ENCODE measurements around the gene CLCN5.

DNA sequence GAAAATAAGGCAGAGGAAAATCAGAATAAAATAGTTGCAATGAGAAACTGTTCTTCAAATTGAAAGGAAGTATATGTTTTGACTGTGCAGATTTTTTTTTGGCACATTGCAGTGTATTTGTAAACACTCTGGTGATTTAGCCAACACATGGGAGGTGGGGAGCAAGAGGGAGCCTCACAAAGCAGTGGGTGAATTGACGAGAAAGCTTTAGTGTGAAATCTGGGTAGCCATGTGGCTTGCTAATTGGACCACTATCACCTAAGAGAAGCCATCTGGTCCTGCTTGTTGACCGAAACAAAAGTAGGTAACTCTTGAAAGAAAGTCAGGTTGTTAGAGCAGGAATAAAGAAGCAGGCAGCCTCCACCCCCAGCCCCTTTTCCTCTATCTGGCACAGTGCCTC lies 10.4 kb downstream of the CLCN5 start:
- TF ChIP-seq POLR2AphosphoS5 (IDR thresholded peaks at IDR 0.05; ENCODE audit: low read depth) (no peak), EZH2phosphoT487 (IDR thresholded peaks at IDR 0.05; ENCODE audit: unreplicated experiment) (no peak), CREB1 (CRISPR knock-in tag; IDR thresholded peaks at IDR 0.05; ENCODE audit: low read depth) (no peak), JUNB (IDR thresholded peaks at IDR 0.05; ENCODE audit: unreplicated experiment) (no peak), EZH2 (IDR thresholded peaks at IDR 0.05; ENCODE audit: low read depth, unreplicated experiment) (no peak), STAT1 (IDR thresholded peaks at IDR 0.05; ENCODE audit: unreplicated experiment) (no peak), NANOG (IDR thresholded peaks at IDR 0.05; ENCODE audit: borderline replicate concordance) (no peak), ZNF114 (CRISPR knock-in tag; IDR thresholded peaks at IDR 0.05) (no peak), ZNF331 (CRISPR knock-in tag; IDR thresholded peaks at IDR 0.05; ENCODE audit: low read depth) (no peak)
- TF ChIP-seq, protein P1, sequence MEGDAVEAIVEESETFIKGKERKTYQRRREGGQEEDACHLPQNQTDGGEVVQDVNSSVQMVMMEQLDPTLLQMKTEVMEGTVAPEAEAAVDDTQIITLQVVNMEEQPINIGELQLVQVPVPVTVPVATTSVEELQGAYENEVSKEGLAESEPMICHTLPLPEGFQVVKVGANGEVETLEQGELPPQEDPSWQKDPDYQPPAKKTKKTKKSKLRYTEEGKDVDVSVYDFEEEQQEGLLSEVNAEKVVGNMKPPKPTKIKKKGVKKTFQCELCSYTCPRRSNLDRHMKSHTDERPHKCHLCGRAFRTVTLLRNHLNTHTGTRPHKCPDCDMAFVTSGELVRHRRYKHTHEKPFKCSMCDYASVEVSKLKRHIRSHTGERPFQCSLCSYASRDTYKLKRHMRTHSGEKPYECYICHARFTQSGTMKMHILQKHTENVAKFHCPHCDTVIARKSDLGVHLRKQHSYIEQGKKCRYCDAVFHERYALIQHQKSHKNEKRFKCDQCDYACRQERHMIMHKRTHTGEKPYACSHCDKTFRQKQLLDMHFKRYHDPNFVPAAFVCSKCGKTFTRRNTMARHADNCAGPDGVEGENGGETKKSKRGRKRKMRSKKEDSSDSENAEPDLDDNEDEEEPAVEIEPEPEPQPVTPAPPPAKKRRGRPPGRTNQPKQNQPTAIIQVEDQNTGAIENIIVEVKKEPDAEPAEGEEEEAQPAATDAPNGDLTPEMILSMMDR (conservative IDR thresholded peaks at IDR 0.05; ENCODE audit: low read depth in 2 of 2) = no peak
- TF ChIP-seq, protein P2, sequence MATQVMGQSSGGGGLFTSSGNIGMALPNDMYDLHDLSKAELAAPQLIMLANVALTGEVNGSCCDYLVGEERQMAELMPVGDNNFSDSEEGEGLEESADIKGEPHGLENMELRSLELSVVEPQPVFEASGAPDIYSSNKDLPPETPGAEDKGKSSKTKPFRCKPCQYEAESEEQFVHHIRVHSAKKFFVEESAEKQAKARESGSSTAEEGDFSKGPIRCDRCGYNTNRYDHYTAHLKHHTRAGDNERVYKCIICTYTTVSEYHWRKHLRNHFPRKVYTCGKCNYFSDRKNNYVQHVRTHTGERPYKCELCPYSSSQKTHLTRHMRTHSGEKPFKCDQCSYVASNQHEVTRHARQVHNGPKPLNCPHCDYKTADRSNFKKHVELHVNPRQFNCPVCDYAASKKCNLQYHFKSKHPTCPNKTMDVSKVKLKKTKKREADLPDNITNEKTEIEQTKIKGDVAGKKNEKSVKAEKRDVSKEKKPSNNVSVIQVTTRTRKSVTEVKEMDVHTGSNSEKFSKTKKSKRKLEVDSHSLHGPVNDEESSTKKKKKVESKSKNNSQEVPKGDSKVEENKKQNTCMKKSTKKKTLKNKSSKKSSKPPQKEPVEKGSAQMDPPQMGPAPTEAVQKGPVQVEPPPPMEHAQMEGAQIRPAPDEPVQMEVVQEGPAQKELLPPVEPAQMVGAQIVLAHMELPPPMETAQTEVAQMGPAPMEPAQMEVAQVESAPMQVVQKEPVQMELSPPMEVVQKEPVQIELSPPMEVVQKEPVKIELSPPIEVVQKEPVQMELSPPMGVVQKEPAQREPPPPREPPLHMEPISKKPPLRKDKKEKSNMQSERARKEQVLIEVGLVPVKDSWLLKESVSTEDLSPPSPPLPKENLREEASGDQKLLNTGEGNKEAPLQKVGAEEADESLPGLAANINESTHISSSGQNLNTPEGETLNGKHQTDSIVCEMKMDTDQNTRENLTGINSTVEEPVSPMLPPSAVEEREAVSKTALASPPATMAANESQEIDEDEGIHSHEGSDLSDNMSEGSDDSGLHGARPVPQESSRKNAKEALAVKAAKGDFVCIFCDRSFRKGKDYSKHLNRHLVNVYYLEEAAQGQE (IDR thresholded peaks at IDR 0.05; ENCODE audit: unreplicated experiment) = no peak
- TF ChIP-seq, protein P3, sequence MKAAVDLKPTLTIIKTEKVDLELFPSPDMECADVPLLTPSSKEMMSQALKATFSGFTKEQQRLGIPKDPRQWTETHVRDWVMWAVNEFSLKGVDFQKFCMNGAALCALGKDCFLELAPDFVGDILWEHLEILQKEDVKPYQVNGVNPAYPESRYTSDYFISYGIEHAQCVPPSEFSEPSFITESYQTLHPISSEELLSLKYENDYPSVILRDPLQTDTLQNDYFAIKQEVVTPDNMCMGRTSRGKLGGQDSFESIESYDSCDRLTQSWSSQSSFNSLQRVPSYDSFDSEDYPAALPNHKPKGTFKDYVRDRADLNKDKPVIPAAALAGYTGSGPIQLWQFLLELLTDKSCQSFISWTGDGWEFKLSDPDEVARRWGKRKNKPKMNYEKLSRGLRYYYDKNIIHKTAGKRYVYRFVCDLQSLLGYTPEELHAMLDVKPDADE (IDR thresholded peaks at IDR 0.05) = no peak
- TF ChIP-seq, protein P4, sequence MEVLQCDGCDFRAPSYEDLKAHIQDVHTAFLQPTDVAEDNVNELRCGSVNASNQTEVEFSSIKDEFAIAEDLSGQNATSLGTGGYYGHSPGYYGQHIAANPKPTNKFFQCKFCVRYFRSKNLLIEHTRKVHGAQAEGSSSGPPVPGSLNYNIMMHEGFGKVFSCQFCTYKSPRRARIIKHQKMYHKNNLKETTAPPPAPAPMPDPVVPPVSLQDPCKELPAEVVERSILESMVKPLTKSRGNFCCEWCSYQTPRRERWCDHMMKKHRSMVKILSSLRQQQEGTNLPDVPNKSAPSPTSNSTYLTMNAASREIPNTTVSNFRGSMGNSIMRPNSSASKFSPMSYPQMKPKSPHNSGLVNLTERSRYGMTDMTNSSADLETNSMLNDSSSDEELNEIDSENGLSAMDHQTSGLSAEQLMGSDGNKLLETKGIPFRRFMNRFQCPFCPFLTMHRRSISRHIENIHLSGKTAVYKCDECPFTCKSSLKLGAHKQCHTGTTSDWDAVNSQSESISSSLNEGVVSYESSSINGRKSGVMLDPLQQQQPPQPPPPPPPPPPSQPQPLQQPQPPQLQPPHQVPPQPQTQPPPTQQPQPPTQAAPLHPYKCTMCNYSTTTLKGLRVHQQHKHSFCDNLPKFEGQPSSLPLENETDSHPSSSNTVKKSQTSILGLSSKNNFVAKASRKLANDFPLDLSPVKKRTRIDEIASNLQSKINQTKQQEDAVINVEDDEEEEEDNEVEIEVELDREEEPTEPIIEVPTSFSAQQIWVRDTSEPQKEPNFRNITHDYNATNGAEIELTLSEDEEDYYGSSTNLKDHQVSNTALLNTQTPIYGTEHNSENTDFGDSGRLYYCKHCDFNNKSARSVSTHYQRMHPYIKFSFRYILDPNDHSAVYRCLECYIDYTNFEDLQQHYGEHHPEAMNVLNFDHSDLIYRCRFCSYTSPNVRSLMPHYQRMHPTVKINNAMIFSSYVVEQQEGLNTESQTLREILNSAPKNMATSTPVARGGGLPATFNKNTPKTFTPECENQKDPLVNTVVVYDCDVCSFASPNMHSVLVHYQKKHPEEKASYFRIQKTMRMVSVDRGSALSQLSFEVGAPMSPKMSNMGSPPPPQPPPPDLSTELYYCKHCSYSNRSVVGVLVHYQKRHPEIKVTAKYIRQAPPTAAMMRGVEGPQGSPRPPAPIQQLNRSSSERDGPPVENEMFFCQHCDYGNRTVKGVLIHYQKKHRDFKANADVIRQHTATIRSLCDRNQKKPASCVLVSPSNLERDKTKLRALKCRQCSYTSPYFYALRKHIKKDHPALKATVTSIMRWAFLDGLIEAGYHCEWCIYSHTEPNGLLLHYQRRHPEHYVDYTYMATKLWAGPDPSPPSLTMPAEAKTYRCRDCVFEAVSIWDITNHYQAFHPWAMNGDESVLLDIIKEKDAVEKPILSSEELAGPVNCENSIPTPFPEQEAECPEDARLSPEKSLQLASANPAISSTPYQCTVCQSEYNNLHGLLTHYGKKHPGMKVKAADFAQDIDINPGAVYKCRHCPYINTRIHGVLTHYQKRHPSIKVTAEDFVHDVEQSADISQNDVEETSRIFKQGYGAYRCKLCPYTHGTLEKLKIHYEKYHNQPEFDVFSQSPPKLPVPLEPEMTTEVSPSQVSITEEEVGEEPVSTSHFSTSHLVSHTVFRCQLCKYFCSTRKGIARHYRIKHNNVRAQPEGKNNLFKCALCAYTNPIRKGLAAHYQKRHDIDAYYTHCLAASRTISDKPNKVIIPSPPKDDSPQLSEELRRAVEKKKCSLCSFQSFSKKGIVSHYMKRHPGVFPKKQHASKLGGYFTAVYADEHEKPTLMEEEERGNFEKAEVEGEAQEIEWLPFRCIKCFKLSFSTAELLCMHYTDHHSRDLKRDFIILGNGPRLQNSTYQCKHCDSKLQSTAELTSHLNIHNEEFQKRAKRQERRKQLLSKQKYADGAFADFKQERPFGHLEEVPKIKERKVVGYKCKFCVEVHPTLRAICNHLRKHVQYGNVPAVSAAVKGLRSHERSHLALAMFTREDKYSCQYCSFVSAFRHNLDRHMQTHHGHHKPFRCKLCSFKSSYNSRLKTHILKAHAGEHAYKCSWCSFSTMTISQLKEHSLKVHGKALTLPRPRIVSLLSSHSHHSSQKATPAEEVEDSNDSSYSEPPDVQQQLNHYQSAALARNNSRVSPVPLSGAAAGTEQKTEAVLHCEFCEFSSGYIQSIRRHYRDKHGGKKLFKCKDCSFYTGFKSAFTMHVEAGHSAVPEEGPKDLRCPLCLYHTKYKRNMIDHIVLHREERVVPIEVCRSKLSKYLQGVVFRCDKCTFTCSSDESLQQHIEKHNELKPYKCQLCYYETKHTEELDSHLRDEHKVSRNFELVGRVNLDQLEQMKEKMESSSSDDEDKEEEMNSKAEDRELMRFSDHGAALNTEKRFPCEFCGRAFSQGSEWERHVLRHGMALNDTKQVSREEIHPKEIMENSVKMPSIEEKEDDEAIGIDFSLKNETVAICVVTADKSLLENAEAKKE (CRISPR knock-in tag; IDR thresholded peaks at IDR 0.05) = no peak
